Dedifferentiated amniotic fluid mesenchymal stem cell (primary cell): Measurements from ENCODE around the gene MARCHF2.

ENCODE experiments used
- DNase-seq: peaks from one replicate; pipeline ENCODE4 v3.0.0-alpha.2; 2016; ENCODE audit errors: extremely low spot score

Gene MARCHF2

DNA sequence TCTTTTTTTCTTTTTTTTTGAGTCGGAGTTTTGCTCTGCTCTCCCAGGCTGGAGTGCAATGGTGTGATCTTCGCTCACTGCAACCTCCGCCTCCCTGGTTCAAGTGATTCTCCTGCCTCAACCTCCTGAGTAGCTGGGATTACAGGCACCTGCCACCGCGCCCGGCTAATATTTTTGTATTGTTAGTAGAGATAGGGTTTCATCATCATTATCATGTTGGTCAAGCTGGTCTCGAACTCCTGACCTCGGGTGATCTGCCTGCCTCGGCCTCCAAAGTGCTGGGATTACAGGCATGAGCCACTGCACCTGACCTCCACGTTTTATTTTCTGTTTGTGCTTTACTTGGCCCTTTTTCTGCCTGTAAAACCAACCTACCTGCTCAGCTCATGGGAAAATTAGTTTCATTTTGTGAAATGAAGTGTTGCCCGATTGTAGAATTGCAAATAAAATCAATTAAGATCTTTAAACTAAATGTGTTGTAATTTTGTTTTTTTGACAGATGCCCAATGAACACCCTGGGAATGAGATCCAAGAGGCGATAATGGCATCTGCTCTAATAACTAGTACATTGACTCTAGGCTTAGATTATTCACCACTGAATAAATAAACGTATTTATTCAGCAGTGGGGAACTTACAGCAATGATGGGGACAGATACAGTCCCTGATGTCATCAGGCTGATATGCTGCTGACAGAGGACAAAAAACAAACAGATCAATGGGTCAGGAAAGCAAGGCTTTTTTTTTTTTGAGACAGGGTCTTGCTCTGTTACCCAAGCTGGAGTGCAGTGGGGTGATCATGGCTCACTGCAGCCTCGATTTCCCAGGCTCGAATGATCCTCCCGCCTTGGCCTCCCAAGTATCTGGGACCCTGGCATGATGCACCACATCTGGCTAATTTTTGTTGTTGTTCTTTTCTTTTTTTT, 25.2 kb upstream of the MARCHF2 start:
- no peak for DNase-seq

DNA sequence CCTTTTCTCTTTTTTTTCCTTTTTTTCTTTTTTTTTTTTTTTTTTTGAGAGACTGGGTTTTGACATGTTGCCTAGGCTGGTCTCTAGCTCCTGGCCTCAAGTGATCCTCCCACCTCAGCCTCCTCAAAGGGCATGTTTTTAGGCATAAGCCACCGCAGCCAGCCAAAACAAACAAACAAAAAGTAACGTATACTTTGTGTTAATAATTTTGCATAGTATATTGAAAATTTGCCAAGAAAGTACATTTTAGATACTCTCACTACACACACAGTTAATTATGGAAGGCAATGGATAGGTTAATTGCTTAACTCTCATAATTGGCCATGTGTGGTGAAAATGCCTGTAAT, 24.5 kb upstream of the MARCHF2 start:
- no peak for DNase-seq

DNA sequence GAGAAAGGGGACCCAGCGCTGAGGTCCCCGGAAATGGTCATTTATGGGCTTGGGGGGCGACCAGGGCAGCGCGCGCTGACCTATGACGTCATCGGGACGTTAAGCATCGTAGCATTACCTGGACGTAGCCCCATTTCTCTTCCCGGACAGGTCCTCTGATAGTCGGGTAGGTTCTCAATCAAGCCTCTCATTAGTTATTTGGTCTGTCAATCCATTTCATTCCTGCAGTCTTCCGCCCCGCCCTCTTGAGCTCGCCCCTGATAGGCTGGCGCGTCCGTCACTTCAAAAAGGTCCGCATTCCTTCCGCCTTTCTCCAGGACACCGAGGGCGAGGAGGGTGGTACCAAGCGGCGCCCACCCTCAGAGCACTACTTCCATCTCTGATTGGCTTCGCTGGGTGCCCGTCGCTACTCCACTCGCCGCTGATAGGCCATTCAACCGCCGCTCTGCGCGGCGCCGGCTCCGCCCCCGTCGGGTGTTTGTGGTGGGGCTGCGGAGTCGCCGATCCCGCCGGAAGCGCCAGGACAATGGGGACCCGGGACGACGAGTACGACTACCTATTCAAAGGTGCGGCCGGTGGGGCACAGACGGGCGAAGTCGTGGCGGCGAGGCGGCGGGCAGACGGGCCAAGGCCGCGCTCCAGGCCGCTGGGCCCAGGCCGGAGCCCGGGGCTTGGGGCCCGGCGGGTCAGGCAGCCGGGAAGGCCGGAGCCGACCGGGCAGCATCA, 23.1 kb upstream of the MARCHF2 start, which contains the start of gene RAB11B:
TSS of gene RAB11B (plus strand) at position 470 of the 726 bp plus-strand sequence. CDS start at position 527, 57 bp downstream.
- DNase-seq: peak; percentile 100

DNA sequence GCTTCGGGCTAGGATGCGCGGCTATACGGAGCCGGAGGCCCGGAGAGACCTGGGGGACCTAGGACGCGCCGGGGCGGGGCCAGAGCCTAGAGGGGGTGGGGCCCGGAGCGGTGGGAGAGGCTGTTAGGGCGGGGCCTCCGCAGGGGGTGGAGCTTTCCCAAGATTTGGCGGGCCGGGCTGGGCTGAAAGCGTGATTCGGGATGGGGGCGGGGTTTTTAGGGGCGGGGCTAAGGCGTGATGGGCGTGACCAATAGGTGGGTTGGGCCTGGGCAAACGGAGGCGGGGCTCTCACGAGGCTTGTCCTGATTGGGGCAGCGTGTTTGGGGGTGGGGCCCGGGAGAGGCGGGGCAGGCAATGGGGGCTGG, 22.5 kb upstream of the MARCHF2 start:
- DNase-seq: peak; percentile 85

DNA sequence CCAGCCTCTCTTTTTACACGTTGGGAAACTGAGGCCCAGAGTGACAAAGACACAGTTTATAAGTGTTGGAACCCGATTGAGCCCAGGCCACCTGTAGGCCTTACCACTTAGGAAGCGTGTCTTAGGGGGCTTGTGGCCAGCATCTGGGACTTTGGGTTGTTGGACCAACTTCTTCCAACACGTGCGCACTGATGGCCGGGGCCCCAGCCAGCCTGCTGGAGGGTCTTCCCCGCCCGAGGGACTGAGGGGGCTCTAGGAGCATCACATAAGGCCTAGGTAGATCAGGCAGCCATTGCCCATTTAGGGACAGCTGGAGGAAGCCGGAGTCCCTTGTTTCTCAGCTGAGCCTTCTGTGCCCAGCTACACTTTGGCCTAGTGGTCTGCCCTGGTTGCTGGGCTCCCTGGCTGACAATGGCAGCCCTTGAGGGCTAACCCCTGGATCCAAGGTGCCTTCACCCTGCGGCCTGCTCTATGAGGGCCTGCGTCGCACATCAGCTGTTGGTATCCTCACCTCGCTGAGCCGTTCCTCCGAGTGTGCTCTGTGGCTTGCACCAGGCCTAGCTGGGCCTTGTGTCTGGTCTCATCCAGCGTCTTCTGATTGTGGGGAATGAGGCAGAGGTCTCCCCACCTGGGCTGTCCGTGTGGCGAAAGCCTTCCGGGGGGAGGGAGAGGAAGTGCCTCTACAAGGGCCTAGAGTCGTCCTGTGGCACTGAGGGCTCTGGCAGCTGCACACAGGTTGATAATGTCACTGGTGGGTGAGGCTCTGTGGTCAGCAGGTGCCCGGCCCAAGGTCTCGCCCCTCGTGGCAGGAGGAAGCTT, 21.7 kb upstream of the MARCHF2 start:
- DNase-seq: no peak

DNA sequence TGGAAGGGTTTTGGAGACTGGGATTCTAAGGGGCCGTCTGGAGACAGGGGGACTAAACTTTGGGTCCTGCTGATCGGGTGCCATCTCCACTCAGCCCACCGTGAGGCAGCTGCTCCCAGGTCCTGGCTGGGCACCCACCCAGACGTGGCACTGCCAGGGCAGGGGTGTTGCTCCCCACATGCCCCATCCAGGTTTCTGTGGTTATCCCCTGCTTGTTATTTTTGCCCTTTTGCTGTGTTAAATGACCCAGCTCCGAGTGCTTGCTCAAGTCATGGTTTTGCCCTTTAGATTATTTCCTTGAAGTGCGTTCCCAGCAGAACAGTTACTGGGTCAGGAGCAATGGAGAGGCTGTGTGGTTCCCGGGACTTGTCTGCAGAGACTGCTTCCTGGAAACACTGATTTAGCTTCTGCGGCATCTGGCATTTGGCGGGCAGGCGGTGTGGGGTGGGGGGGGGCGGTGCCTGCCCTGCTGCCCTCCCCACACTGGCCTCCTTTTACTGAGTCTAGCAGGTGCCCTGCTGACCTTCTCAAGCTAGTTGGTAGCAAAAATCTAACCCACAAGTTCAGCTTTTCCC, 21.0 kb upstream of the MARCHF2 start:
- DNase-seq: no peak

DNA sequence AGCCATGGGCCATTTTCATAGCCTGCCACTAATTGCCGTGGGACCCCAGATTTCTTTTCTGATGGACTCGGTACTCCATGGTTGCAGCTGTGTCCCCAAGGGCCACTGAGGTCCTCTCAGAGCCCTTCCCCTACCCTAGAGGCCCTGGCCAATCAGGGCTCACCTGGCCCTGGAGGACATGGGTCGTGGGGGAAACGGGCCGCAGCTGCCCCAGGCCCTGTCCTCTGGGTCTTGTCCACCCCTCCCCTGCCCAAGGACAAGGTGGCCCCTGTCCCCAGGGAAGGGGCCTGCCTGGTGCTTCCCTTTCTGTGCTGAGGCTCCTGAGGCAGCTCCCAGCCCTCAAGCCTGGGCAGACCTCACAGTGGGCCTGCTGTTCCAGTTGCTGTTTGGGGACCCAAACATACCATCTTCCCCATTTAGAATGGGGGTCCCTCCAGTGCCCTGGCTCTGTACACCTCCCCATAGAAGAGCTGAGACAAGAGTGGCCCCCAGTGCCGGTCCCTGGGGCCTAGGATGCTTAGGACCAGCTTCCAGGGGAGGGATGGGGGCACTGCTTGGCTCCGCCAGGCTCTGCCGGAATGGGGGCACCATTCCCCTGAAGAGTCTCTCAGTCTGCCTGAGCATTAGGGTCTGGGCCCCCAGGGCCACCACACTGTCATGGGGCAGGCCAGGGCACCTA, 19.8 kb upstream of the MARCHF2 start:
- DNase-seq: no peak

DNA sequence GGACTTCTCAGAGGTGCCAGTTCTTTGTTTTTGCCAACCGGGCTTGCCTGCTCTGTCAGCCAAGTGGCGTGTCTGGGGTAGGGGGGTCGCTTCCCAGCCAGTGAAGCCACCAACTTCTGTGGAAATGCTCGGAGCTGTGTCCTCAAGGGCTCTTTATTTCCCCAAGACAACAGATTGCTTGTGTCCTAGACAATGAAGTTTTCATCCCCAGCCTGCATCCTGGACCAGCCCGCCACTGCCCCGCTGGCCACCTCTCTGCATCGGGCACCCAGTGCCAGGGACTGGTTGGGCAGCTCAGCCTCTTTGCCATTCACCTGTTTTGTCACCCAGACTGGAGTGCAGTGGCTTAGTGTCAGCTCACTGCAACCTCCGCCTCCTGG, 19.2 kb upstream of the MARCHF2 start:
- DNase-seq: no peak

DNA sequence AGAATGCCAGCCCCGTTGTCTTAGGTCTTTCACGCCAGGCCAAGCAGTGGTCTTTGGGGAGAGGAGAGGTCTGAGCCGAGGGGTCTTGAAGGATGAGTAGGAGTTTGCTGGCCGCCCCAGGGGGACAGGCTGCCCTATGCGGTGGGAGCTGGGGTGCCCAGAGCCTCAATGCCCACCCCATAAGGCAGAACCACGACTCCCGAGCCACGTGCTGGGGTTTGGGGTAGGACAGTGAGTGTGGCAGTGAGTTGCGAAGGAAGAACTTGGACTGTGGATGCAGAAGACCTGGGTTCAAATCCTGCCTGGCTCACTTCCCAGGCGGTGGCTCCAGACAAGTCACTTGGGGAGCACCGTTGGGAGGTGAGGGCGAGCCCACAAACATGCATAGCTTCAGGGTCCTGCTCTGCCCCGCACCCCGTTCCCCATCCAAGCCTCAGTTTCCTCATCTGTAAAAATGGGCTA, 17.5 kb upstream of the MARCHF2 start:
- no peak for DNase-seq

DNA sequence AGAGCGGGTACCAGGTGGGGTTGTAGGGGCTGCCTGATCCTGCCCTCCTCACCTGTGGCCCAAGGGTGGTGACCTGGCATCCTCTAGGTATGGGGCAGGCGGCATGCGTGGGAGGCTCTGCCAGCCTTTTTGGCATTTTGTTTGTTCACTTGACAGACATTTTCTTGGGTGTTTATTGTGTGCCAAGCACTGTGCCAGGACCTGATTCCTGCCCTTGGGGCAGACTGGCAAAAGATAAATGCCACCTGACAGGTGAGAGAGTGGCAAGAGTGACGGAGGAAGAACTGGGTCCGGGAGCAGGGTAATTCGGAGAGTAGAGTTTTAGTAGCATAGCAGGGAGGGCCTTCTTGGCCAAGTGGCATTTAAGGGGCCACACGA, 16.9 kb upstream of the MARCHF2 start:
- DNase-seq: no peak

DNA sequence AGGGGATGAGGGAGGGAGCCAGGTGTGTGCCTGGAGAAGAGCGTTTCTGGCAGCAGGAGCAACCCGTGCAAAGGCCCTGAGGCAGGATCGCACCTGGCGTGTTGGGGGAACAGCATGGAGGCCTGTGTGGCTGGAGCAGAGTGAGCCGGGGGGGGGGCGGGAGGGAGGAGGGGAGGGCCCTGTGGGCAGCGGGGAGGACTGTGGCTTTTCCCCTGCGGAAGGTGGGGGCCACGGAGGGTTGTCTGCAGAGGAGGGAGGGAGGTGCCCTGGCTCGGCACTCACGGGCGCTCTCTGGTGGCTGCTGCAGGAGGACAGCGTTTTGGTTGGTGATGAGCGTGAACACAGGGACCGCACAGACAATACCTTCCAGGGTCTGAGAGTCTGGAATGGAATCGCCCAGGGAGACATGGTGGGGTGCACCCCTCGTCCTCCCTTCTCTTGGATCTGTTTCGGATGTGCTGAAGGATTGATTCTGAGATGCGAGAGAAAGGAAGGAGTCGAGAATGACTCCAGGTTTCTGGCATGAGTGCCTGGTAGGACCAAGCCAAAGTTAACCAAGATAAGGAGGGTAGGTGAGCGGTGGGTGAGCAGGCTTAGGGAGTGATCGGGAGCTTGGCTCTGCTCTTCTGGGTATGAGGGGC, 16.4 kb upstream of the MARCHF2 start:
- DNase-seq: peak; percentile 18

DNA sequence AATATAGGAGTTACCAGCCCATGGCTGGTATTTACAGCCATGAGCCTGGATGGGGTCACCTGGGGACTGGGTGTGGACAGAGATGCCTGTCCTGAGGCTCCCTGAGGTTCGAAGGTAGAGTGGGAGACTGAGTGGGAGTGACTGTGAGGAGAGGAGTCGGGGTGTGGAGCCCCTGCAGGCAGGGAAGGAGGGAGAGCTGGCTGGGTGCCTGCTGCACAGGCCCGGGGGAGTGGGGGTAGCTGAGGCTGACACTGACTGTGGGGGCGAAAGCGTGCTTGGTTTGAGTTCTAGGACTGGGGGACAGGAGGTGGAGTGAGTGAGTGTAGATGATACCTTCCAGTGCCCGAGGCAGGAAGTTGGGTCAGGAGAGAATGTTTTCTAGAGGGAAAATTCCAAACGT, 15.8 kb upstream of the MARCHF2 start:
- DNase-seq: no peak

DNA sequence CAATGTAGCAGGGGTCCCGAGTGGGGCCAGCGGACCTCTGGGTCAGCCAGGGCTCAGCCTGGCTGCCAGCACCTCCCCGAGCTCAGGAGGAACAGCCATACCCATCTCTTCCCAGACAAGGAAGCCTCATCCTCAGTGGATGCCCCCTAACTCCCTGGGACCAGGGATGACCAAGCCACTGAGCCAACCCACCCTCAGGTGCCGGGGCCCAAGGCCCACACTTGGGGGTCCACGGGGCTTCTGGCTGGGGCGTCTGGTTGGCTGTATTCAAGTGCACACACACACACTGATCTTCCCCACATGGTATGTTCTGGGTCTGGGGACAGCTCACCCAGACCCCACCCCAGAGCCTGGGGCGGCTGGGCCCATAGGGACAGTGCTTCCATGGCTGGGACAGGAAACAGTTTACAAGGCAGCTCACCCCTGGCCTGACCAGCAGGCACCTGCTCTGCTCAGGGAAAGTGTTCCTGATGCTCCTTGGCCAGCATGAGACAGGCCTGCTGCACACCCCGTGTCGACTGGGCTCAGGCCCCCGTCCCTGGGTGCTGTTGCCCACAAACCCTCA, 15.3 kb upstream of the MARCHF2 start:
- no peak for DNase-seq

DNA sequence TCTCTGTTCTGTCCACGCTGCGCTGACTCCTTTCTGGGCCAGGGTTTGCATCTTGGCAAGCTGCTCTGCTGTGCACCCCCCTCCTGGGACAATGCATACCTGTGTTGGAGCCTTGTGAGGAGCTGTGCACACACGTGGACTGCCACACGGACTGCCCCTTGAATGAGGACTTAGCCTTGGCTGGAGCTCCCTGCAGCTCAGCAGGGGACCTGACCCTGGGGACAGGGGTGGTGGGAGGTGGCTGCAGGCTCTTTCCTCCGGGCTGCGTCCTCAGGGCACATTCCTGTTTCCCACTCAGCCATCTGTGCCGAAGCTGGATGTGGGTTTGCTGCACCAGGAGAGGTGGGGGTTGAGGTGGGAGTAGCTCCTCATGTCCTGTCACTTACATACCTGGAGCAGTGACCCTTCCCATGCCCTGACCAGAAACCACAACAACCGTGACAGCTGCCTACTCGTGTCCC, 14.8 kb upstream of the MARCHF2 start:
- no peak for DNase-seq

DNA sequence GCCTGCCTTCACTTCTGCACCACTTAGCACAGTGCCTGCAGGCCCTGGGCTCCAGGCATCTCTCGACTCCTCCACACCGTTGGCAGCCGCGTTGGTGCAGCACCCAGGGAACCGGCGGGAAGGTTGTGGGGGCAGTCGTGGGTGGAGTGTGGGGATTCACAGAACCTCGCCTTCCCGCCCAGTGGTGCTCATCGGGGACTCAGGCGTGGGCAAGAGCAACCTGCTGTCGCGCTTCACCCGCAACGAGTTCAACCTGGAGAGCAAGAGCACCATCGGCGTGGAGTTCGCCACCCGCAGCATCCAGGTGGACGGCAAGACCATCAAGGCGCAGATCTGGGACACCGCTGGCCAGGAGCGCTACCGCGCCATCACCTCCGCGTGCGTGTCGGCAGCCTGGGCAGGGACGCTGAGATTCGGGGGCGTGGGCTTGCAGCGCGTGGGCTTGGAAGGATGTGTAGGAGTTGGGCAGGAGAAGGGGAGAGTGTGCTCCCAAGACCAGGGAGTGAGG, 13.4 kb upstream of the MARCHF2 start:
- DNase-seq: no peak

DNA sequence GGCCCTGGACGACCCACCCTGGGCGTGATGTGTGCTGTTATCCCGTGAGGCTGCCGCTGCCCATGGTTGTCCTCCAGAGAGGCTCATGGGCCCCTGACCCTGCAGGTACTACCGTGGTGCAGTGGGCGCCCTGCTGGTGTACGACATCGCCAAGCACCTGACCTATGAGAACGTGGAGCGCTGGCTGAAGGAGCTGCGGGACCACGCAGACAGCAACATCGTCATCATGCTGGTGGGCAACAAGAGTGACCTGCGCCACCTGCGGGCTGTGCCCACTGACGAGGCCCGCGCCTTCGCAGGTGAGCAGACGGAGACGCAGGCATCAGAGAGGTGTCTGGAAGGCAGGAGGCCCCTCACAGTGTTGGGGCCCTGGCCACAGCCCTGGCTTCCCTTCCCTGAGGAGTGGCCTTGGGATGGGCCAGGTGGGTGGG, 11.1 kb upstream of the MARCHF2 start:
- no peak for DNase-seq

DNA sequence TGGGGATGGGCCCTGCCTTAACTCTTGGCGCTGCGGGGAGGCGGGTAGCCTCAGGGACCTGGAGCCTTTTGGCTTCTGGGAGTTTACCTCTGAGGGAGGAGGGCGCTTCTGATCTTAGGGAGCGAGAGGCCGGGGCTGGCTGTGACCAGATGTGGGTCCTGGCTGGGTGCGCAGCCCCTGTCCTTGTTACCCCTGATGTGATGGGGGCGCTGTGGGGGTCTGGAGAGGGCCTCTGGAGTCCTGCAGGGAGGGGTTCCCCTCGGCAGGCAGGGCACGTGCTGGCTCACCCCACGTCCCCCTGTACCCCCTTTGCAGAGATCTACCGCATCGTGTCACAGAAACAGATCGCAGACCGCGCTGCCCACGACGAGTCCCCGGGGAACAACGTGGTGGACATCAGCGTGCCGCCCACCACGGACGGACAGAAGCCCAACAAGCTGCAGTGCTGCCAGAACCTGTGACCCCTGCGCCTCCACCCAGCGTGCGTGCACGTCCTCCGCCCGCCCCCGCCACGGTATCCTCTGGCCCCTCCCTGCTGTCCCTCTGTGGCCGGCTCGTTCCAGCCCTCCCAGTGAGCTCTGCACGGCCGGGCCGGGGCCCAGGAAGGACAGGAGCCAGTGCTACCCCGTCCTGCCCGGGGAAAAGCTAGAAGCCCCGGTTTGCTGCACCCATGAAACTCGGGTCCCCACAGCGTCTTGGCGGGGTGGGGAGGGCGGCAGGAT, 9.8 kb upstream of the MARCHF2 start:
- DNase-seq: no peak

DNA sequence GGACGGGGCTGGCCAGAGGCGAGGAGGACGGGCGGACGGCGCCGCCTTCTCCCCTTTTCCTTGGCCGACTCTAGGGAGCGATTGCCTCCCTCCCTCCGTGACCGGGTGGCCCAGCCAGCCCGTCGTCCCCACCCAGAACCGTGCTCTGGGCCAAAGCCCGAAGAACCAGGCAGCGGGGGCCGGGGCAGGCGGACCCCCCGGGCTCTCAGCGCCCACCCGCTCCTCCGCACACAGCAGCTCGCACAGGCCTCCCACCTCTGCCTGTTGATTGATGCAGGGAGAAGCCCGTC, 9.3 kb upstream of the MARCHF2 start:
- no peak for DNase-seq

DNA sequence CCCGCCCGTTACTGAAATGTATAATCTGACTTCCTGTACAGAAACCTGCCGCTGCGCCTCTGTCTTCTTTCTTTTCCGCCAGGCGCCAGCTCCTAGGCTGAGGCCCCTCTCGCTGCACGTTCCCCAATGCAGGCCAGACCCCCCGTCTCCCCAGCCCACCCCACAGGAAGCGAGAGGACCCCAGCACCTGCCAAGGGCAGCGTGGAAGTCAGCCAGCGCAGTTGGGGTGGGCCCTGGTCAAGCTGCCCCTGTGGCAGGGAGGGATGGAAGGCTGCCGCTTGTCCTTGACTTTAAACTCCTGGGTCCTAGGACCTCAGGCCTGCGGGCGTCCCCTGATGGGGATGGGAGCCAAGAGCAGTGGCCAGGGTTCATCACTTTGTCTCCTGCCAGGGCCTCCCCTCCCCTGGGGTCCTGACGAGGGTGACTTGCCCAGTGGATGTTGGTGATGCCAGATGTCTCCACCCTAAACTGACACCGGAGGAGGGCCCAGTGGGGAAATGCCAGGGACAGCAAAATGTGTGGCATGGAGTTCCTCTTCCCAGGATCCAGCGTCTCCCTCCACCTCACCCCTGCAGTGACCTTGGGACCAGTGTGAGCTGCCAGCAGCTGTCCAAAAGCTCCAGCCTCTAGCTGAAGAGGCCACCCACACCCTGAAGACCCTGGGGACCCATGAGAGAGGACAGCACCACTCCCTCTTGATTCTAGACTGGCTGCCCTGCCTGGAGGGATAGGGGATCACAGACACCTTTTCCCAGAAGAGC, 8.5 kb upstream of the MARCHF2 start:
- no peak for DNase-seq
